Ramos (cell line): ENCODE measurements around the gene MAP3K13.
"Not testable (repeated sequence)": the region's sequence is repeated elsewhere in the genome, so short reads cannot be mapped to it uniquely, and the experiment has no call there.

Experiments used
- in situ Hi-C: fragments of 300-500 bp; cut with MboI; formaldehyde crosslinking; loops from one replicate; pipeline ENCODE4 v1.14.3; 2022; ENCODE audit warnings: low sequenced_read_pairs; ENCODE audit not compliant: unreplicated experiment

The MAP3K13 gene

DNA sequence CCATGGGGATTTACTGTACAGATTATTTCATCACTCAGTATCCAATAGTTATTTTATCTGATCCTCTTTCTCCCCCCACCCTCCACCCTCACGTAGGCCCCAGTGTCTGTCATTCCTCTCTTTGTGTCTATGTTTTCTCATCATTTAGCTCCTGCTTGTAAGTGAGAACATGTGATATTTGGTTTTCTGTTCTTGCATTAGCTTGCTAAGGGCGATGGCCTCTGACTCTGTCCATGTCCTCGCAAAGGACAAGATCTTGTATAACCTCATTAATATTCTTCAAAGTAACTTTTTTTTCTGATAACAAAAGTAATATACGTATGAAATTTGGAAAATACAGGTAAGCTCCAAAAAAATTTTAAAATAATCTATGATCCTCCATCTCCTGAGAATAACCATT lies 67.4 kb downstream of the MAP3K13 start:
- in situ Hi-C loops = no loop called here

DNA sequence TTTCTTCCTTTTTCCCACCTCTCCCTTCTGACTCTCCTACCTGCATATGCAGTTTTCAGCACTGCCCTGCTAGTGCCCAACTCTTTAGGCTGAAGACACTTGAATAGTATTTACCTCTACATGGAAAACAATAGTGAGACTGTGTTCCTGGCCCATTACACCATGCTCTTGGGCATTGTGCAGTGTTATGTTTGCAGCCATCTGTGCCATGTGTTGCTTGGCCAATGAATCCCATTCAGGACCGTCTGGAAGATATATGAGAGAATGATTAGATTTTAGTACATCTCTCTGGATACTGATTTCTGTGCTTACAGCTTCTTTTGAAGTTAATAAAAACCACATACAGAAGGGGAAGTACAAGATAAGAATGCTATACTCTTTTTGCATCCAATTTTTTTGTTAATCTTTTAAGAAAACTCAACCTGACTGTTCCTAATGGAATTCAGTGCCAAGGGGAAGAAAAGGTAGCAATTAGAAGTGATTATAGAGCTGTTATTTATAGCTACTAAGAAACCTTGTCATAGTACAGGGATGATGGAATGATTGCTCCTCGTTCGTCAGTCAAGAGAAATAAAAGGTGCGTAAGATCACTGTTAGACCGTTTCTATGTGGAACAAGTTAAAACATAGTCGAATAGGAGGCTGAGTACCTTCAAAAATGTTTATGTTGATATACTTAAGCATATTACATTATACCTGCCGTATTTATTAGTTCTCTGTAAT lies 77.0 kb downstream of the MAP3K13 start:
- in situ Hi-C loops = no loop called here

DNA sequence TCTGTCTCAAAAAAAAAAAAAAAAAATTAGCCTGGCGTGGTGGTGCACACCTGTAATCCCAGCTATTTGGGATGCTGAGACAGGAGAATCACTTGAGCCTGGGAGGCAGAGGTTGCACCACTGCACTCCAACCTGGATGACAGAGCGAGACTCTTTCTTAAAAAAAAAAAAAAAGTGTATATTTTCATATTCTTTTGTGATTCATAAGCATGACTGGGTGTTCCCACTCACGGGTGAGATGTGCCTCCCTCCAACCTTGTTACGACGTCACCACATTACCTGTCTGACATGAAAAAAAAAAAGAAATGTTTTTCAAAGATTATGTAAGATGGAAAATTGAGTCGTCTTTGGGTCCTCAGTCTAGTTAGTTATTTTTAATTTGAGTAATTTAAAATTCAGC lies 79.1 kb downstream of the MAP3K13 start:
- in situ Hi-C loops = no loop called here

DNA sequence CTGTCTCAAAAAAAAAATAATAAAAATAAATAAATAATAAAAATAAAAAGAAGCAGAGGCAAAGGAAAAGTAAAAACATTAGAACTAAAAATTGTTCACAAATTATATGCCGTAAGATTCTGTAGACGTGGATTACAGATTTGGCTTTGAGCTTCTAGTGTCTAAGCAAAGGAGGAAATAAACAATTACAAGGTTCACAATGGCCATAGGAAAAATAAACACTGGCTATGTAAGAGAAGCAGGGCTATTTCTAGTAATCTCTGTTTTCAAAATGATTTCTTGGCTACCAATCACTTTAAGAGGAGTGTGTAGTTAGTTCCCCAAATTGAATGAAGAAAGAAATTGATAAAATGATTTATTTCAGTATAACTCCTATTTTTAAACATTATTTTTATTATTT lies 81.4 kb downstream of the MAP3K13 start:
- in situ Hi-C loops = no loop called here

DNA sequence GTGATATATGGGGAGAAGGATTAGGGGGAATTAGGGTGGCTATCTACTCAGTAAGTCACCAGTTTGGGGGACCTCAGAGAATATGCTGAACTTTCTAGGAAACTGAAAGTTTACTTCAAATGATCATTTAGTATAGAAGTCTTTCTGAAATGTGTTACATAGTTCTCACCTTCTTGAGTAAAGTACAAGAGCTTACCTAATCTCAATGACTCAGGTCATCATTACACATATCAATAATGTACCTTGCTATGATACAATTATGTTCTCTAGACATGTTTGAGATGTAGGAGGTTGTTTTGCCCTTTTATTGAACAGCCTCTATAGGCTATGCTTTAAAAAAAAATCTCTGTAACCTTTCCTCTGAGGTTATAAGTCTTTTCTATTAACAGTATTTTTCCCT lies 85.2 kb downstream of the MAP3K13 start:
- in situ Hi-C loops = no loop called here

DNA sequence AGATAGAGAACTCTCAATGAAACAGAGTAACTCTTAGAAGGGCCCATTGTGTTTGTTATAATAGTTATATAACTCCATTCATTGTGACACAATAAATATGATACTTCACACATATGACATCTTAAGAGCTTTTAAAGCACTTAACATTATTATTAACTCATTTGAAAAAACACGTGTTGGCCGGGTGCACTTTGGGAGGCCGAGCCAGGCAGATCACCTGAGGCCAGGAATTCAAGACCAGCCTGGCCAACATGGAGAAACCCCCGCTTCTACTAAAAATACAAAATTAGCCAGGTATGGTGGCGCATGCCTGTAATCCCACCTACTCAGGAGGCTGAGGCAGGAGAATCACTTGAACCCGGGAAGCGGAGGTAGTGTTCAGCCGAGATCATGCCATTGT lies 88.5 kb downstream of the MAP3K13 start:
- in situ Hi-C loops = not testable (repeated sequence)

DNA sequence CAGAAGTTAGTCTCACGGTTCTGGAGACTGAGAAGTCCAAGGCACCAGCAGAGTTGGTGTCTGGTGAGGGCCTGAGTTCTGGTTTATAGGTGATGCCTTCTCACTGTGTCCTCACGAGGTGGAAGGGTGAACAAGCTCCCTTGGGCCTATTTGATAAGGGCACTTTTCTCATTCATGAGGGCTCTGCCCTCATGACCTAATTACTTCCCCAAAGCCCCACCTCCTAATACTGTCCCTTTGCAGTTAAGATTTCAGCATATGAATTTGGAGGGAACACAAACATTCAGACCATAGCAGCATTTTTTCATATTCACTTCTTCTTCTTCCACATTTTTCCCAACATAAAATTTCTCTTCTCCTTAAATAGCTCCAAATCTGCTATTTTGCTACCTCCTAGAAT lies 94.4 kb downstream of the MAP3K13 start:
- in situ Hi-C loops = no loop called here

DNA sequence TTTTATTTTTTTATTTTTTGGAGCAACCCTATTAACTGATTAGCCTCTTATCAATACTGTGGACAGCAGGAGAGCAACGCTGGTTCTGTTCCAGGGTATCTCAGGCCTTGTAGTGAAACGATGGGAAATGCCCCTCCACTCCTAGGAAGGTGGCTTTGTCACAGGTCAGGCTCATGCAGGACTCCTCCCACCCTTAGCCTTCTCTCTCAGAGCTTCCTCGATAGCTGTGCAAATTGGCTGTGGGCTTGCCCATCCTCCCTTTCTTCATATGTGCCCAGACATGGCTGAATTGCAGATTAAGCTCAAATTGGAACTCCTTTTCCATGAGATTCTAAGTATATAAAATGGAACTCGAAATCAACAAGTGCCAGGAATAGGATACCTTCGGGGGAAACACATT lies 97.4 kb downstream of the MAP3K13 start:
- in situ Hi-C loops = no loop called here

DNA sequence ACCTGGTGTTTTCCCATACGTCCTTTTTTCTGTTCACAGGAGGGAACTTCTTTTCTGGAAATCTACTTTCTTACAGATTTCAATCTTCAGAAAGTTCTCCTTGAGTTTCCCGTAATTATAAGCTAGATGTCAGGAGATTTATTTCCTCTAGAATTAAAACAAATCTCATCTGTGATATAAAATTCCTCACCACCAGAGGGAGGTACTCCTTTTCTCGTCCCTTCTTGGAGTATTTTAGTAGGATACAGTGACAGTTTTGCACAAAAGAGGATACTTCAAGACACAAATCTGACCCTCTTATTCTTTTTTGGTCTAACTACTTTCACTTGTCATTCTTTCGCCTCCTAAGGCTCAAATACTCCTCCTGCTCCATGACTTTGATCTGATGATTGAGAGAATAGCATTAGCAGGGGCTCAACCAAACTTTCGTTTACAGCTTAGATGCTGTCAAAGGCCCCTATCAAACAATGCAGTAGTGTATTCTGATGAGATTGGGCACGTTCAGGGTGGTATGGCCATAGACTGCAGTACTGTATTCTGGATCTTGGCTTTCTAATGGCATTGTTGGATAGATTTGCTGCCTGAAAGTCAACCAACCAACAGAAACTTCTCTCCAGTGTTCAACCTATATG lies 97.9 kb downstream of the MAP3K13 start:
- in situ Hi-C loops = no loop called here

DNA sequence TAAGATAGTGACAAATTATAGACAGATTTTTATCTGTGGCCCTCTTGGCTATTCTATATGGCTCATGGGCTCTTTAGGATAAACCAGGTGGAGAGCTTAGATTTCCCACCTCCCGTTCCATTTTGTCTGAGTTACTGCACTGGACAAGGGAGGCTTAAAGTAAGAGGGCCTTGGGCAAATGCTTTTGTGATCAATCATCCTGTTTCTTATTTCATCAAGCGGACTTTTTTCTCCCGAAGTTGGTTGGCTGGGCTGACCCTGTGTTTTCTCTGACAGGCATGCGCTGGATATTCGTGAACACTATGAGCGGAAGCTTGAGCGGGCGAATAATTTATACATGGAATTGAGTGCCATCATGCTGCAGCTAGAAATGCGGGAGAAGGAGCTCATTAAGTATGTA lies 102.5 kb downstream of the MAP3K13 start:
- in situ Hi-C loops = no loop called here

DNA sequence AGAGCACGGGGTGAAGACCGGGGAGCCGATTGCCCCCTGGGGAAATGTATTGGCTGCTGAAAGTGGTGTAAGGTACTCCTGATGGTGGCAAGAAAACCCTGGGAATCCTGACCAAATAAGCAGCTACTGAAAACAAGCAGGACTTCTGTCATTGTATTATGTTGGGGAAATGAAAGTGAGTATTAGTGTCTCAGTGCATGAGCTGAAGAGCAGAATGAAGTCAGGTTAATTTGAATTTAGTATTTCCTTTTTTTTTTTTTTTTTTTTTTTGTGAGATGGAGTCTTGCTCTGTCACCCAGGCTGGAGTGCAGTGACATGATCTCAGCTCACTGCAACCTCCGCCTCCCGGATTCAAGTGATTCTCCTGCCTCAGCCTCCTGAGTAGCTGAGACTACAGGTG lies 103.2 kb downstream of the MAP3K13 start:
- in situ Hi-C loops = not testable (repeated sequence)

DNA sequence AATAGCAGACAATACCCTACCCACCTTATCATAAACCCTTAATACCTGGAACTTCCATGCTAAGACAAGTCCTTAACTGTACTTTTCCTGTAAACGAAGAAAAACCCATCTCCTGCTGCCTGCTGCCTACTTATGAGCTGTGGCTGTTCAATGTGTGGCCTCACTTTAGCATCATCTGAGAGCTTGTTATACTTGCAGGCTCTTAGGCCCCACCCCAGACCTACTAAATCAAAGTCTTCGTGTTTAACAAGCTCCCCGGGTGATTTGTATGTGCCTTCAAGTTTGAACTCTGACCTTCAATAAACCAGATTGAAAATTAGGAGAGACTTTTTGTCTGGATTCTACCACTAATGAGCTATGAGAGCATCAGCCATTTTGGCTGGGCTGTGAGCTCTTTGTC lies 106.6 kb downstream of the MAP3K13 start:
- in situ Hi-C loops = no loop called here

DNA sequence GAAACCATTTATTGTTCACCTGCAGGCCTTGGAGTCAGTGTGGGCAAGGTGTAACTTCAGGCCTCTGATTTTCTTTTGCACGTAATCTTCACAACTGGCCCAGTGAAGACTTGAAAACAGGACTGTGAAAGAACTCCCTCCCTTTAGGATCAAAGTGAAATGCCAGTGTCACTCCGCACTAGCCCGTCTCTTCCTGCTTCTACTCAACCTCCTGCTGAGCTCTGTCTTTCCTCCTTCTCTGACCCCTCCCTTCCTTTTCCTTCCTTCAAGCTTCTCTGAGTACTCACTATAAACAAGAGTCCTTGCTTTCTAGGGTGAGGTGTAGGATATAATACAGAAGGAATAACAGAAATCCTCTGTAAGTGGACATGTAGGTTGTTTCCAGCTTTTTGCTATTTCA lies 107.4 kb downstream of the MAP3K13 start:
- in situ Hi-C loops = no loop called here

DNA sequence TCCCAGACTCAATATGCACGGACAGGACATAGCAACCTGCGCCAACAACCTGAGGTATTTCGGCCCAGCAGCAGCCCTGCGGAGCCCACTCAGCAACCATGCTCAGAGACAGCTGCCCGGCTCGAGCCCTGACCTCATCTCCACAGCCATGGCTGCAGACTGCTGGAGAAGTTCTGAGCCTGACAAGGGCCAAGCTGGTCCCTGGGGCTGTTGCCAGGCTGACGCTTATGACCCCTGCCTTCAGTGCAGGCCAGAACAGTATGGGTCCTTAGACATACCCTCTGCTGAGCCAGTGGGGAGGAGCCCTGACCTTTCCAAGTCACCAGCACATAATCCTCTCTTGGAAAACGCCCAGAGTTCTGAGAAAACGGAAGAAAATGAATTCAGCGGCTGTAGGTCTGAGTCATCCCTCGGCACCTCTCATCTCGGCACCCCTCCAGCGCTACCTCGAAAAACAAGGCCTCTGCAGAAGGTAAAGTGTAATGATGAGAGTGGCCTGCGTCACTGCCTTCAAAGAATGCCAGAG lies 110.4 kb downstream of the MAP3K13 start:
- in situ Hi-C loops = no loop called here

DNA sequence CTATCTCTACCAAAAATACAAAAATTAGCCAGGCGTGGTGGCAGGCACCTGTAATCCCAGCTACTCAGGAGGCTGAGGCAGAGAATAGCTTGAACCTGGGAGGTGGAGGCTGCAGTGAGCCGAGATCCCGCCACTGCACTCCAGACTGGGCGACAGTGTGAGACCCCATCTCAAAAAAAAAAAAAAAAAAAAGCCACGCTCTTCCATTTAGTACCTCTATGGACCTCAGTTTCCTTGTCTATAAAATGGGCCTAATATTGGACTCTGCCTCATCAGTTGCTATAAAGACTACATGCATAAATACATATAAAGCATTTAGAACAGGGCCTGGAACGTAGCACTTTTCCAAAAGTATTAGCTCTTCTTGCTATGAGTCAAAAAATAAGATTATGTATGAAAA lies 112.0 kb downstream of the MAP3K13 start:
- in situ Hi-C loops = not testable (repeated sequence)

DNA sequence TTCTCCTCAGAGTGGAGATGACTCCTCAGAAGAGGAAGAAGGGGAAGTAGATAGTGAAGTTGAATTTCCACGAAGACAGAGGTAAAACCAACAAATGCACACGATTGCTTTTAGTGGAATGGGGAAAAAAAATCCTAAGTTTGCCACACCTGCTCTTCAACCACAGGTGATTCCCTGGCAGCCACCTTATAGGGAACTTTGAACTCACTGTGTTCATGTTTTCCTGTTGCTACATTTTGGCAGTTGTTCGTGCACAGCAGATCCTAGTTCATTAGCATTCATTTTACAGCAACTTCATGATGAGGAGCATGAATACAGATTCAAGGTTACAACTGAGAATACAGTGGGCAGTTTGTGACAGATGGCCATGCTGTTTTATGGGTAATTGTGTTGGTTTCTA lies 114.4 kb downstream of the MAP3K13 start:
- in situ Hi-C loops = no loop called here

DNA sequence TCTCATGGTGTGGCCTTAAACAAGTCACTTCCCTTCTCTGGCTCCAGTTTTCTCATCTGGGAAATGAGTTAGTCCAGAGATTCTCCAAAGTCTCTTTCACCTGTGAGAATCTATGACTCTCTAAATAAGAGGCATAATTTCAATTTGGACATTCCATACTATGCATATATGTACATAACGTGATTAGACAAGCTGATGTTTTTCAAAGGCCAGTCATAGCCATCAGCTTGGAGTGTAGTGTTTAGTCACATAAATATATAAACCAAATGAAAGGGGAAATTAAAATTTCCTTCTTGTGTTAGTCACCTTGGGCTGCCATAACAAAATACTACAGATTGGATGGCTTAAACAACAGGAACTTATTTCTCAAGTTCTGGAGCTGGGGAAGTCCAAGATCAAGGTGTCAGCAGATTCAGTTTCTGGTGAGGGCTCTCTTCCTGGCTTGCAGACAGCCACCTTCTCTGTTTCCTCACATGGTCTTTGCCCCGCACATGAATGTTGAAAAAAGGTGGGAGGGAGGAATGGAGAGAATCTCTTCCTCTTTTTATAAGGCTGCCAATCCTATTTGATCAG lies 116.5 kb downstream of the MAP3K13 start:
- in situ Hi-C loops = no loop called here

DNA sequence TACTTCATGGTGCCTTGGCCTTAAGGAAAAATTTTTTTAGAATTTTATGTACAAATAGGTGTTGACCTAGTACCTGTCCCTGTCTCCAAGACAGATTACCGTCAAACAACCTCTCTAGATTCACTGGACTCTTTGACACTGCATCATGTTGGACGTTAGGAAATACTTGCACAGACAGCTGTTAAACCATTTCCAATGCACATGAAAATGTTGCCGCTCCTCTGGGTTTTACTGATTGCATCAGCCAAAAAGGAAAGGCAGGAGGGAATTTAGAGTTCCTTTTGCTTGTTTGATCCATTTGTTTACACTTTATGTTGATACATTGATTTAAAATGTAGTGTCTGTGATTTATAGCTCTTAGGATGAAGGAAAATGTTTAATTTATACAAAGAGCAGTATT lies 121.4 kb downstream of the MAP3K13 start:
- in situ Hi-C loops = no loop called here

DNA sequence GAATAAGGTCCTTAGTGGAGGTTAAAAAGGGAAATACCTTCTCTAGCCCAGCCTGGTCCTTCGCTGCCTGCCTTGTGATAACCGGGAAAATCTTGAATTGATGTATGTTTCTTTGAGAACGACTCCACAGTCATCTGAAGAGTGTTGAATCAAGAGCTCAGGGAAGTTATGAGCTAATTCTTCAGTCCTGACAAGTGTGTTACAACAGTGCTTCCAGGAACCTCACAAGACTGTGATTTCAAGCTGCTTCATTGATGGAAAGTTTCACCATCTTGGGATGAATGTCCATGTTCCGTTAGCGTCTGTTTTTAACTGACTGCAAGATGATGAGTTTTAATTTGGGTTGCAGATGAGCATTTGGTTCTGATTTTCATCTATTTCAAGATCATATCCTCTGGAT lies 123.5 kb downstream of the MAP3K13 start:
- in situ Hi-C loops = no loop called here

DNA sequence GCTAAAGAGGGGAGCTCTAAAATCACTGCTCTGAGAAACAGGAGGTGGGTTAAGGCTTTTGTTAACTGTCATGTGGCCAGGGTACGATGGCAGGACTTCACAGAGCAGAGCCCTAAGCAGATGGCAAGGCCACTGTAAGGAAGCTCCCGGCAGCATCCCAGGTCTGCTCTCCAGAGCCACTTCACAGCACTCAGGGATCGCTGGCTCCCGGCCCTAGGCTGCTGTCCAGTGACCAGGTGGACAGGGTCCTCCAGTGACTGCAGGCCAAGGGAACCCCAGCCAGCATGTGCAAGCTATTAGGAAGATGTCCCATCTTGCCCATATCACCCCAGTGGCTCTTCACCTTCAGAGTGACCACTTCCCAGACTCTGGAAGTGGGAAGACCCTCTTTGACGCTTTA lies 125.5 kb downstream of the MAP3K13 start:
- in situ Hi-C loops = no loop called here

DNA sequence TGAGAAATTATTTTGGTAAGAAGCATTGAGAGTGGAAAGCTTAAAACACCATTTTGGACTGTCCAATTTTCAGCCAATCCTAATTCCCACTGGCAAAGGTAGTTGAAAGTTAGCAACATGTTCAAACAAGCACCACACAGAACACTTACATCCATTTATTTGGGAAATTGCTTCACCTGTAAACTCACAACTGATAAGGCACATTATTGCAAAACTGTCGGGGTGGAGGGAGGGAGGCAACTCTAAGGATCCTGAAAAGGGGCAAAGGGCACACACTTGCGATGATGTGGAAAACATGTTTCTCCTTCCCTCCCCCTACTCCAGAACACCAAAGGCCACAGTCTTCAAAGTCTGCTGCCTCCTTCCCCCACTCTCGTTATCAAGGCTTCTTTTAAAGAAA lies 126.5 kb downstream of the MAP3K13 start:
- in situ Hi-C loops = no loop called here

DNA sequence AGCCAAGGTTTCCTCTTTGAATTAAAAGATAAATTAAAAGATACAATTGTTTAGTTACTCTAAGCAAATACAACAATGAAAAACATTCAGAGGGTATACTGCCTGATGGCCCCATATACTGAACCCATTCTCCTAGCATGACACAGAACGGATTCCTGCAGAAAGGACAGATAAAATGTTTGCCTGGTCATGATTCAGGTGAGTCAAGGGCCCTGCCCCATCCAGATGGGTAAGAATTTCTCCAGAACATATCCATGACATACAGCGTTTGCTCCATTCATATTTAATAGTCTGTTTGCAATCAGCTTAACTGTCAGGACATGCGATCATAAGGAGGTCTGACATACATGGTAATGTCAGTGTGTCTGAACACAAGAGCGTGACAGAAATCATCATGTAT lies 127.3 kb downstream of the MAP3K13 start:
- in situ Hi-C loops = no loop called here
